ENCODE measurements around the gene VRK3.
"Not testable (repeated sequence)": the region's sequence is repeated elsewhere in the genome, so short reads cannot be mapped to it uniquely, and the experiment has no call there.

VRK3 gene

GRCh38 chr19:49958144-49958543 is 67.0 kb downstream of the VRK3 start:
- in situ Hi-C loops (cut with MboI; ENCODE audit: low sequenced_read_pairs), result not testable (repeated sequence)

- in situ Hi-C loops (cut with MboI; ENCODE audit: low sequenced_read_pairs), result no loop called here
These were observed 67.8 kb downstream of the VRK3 start for GRCh38 chr19:49957262-49957915.

- in situ Hi-C loops (cut with MboI; ENCODE audit: low sequenced_read_pairs), result no loop called here
These were observed 69.1 kb downstream of the VRK3 start for GRCh38 chr19:49956115-49956495.

GRCh38 chr19:49954933-49955332 is 70.2 kb downstream of the VRK3 start:
- in situ Hi-C loops (cut with MboI; ENCODE audit: low sequenced_read_pairs), result no loop called here

- in situ Hi-C loops (cut with MboI; ENCODE audit: low sequenced_read_pairs), result no loop called here
These were observed 70.9 kb downstream of the VRK3 start for GRCh38 chr19:49954092-49954829.

GRCh38 chr19:49953416-49953815 is 71.8 kb downstream of the VRK3 start:
- in situ Hi-C loops (cut with MboI; ENCODE audit: low sequenced_read_pairs), result no loop called here

GRCh38 chr19:49952906-49953305 is 72.3 kb downstream of the VRK3 start:
- in situ Hi-C loops (cut with MboI; ENCODE audit: low sequenced_read_pairs), result no loop called here

- in situ Hi-C loops (cut with MboI; ENCODE audit: low sequenced_read_pairs), result no loop called here
These were observed 72.7 kb downstream of the VRK3 start for GRCh38 chr19:49952479-49952836.

- in situ Hi-C loops (cut with MboI; ENCODE audit: low sequenced_read_pairs), result no loop called here
These were observed 73.2 kb downstream of the VRK3 start for GRCh38 chr19:49951806-49952478.

GRCh38 chr19:49950956-49951526 is 74.1 kb downstream of the VRK3 start:
- in situ Hi-C loops (cut with MboI; ENCODE audit: low sequenced_read_pairs), result no loop called here

GRCh38 chr19:49950590-49950948 is 74.6 kb downstream of the VRK3 start:
- in situ Hi-C loops (cut with MboI; ENCODE audit: low sequenced_read_pairs), result no loop called here

- in situ Hi-C loops (cut with MboI; ENCODE audit: low sequenced_read_pairs), result no loop called here
These were observed 75.2 kb downstream of the VRK3 start for GRCh38 chr19:49949742-49950589.

GRCh38 chr19:49946415-49946814 is 78.8 kb downstream of the VRK3 start:
- in situ Hi-C loops (cut with MboI; ENCODE audit: low sequenced_read_pairs), result no loop called here

GRCh38 chr19:49944567-49944966 is 80.6 kb downstream of the VRK3 start:
- in situ Hi-C loops (cut with MboI; ENCODE audit: low sequenced_read_pairs), result not testable (repeated sequence)

GRCh38 chr19:49940482-49940791 is 84.7 kb downstream of the VRK3 start:
- in situ Hi-C loops (cut with MboI; ENCODE audit: low sequenced_read_pairs), result no loop called here

- in situ Hi-C loops (cut with MboI; ENCODE audit: low sequenced_read_pairs), result no loop called here
These were observed 85.3 kb downstream of the VRK3 start for GRCh38 chr19:49939721-49940481.

- in situ Hi-C loops (cut with MboI; ENCODE audit: low sequenced_read_pairs), result no loop called here
These were observed 86.5 kb downstream of the VRK3 start for GRCh38 chr19:49938662-49939061.

- in situ Hi-C loops (cut with MboI; ENCODE audit: low sequenced_read_pairs), result no loop called here
These were observed 87.3 kb downstream of the VRK3 start for GRCh38 chr19:49937750-49938381.

GRCh38 chr19:49936549-49936948 is 88.6 kb downstream of the VRK3 start:
- in situ Hi-C loops (cut with MboI; ENCODE audit: low sequenced_read_pairs), result no loop called here

GRCh38 chr19:49933643-49934042 is 91.5 kb downstream of the VRK3 start:
- in situ Hi-C loops (cut with MboI; ENCODE audit: low sequenced_read_pairs), result no loop called here

Measured in HL-60/S4 (cell line).